NCI-H128 (cell line): ENCODE results near the gene SDR9C7.
"Not testable (repeated sequence)": the region's sequence is repeated elsewhere in the genome, so short reads cannot be mapped to it uniquely, and the experiment has no call there.

Experiments used
- DNase-seq: peaks from one replicate; lab custom pipeline; 2025; ENCODE audit not compliant: unreplicated experiment; lab: John Stamatoyannopoulos, UW

The SDR9C7 gene

GRCh38 chr12:56933826-56934625 lies at the start of gene SDR9C7:
SDR9C7 (minus strand) TSS chr12:56934408; CDS start chr12:56934261, 147 bp downstream.
- no peak for DNase-seq

- DNase-seq = no peak
These were observed 49.2 kb upstream of the SDR9C7 start for GRCh38 chr12:56983386-56983785.

GRCh38 chr12:56982578-56983236 lies 48.5 kb upstream of the SDR9C7 start:
- not testable (repeated sequence) for DNase-seq

DNA sequence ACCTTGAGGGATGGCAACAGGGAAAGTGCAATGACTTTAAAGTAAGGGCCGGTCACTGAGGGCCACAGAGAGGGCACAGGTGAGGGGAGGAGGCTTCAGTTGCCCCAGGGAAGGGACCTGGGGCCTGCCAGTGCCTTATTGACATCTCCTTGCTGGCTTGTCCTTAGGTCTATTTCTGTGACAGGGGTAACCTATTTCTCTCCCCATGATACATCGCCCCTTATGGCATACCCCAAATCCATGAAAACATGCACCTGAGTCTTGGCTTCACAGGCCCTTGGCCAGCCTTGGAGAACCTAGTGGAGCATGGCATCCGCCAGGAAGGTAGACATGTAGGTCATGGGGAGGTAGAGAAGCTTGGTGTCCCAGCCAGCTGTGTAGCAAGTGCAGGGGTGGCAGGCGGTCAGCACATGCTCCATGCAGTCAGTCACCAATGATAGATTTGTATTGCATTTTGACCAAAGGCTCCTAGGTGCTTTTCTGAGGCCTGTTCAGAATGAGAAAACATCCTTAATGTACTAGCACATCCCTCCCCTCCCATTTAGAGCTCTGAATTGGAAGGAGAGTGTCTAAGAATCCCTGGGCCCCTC lies 46.8 kb upstream of the SDR9C7 start:
- no peak for DNase-seq

DNA sequence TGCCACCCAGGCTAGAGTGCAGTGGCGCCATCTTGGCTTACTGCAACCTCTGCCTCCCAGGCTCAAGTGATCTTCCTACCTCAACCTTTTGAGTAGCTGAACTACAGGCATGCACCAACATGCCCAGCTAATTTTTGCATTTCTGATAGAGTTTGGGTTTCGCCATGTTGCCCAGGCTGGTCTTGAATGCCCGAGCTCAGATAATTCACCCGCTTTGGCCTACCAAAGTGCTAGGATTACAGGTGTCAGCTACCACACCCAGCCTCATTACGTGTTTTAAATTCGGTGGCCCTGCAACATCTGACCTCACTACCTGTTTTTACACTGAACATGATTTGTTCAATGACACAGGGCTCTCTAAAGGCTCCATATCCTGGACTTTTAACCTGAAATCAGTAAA lies 46.1 kb upstream of the SDR9C7 start:
- DNase-seq = no peak

DNA sequence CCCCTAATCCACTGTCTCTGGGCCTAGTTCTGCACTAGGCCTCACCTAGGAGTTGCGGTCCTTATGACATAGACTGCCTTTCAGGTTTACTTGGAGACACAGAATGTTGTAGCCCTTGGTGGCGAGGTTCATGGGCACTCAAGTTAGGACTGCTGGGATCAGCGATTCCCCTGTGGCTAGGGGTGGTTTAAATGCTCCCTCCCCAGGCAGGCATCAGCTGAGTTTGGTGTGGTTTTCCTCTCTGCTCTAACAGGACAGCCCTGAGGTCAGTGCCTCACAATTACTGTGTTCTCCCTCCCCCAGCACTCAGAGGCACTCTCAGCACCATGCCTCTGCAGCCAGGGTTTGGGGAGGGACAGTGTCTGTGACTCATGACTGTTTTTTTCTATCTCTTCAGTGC lies 45.4 kb upstream of the SDR9C7 start:
- no peak for DNase-seq

GRCh38 chr12:56978397-56979138 lies 44.4 kb upstream of the SDR9C7 start:
- no peak for DNase-seq

GRCh38 chr12:56977361-56977760 lies 43.2 kb upstream of the SDR9C7 start:
- DNase-seq = not testable (repeated sequence)

- DNase-seq = not testable (repeated sequence)
These were observed 40.0 kb upstream of the SDR9C7 start for GRCh38 chr12:56974224-56974623.

DNA sequence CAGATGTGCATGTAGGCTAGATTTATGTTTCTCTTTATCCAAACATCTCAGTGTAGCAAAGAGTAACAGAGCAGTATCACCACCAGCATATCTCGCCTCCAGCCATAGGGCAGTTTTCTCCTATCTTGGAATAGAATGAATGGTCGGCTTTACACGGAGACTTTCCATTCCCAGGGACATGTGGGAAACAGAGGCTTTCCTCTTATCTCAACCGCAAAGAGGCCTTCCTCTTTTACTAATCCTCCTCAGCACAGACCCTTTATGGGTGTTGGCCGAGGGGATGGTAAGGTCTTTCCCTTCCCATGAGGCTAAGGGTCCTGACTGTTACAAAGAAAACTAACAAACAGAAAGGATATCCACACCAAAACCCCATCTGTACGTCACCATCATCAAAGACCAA lies 34.7 kb upstream of the SDR9C7 start:
- DNase-seq = not testable (repeated sequence)

DNA sequence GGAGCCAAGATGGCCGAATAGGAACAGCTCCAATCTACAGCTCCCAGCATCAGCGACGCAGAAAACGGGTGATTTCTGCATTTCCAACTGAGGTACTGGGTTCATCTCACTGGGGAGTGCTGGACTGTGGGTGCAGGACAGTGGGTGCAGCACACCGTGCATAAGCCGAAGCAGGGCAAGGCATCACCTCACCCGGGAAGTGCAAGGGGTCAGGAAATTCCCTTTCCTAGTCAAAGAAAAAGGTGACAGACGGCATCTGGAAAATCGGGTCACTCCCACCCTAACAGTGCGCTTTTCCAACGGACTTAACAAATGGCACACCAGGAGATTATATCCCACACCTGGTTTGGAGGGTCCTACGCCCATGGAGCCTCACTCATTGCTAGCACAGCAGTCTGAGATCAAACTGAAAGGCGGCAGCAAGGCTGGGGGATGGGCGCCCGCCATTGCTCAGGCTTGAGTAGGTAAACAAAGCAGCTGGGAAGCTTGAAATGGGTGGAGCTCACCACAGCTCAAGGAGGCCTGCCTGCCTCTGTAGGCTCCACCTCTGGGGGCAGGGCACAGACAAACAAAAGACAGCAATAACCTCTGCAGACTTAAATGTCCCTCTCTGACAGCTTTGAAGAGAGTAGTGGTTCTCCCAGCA lies 31.9 kb upstream of the SDR9C7 start:
- not testable (repeated sequence) for DNase-seq

DNA sequence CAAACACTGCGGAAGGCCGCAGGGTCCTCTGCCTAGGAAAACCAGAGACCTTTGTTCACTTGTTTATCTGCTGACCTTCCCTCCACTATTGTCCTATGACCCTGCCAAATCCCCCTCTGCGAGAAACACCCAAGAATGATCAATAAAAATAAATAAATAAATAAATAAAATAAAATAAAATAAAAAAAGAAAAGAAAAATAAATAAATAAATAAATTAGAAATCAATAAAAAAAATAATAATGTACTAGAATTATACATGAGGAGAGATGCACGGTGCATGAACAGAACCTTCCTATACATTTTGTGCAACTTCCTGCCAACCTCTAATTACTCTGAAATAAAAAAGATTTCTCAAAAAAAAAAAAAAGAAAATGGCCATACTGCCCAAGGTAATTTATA lies 30.9 kb upstream of the SDR9C7 start:
- not testable (repeated sequence) for DNase-seq

- DNase-seq = not testable (repeated sequence)
These were observed 29.3 kb upstream of the SDR9C7 start for GRCh38 chr12:56963557-56963956.

- not testable (repeated sequence) for DNase-seq
These were observed 28.0 kb upstream of the SDR9C7 start for GRCh38 chr12:56962247-56962646.

DNA sequence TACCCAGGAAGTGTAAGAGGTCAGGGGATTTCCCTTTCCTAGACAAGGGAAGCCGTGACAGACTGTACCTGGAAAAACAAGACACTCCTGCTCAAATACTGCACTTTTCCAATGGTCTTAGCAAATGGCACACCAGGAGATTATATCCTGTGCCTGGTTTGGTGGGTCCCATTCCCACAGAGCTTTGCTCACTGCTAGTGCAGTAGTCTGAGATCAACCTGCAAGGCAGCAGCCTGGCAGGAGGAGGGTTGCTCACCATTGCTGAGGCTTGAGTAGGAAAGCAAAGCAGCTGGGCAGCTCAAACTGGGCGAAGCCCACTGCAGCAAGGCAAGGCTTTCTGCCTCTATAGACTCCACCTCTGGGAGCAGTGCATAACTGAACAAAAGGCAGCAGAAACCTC lies 24.2 kb upstream of the SDR9C7 start:
- DNase-seq = no peak

GRCh38 chr12:56957229-56958052 lies 23.2 kb upstream of the SDR9C7 start, which contains the start of gene RDH16:
RDH16 (minus strand) TSS chr12:56957608; CDS start chr12:56957462, 146 bp downstream.
- DNase-seq = no peak

DNA sequence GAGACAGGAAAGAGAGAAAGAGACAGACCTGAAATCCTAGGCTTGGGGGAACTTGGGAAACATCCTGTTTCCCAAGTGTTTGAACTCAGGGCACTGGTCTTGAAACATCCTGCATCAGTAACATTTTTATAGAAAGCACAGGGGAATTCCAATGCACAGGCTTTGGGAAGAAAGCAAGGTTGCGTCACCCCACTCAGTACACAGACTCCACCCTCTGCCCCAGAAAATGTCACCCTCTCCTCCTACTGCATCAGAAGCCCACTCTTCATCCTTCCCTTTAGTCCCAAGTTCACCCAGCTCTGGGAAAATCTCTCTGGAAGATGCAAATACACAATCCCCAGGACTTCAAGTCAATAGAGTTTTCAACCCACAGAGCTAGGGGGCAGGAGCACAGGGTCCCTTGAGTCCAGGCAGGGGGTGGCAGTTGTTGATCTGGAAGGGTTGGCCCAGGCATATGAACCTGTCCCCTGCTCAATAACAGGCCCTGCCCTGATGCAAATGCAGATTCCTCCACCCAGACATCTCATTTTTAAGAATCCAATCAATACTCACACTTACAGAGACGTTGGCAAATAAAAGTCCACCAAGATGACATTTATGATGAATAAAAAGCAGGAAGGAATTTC lies 21.5 kb upstream of the SDR9C7 start:
- no peak for DNase-seq

DNA sequence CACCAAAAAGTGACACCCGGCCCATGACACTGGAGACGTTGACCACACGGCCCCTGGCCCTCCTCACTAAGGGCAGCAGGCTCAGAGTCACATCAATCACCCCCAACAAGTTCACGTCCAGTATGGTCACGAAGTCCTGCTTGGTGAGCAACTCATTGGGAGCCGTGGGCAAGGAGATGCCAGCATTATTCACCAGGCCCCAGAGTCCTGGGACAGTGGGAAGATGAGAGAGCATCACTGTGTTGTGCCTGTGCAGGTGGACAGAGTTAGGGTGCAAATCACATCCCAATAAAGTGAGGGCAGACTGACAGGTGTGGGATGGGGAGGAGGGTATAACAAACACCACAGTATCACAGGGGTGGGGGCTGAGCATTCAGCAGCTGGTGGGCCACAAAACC lies 20.7 kb upstream of the SDR9C7 start:
- DNase-seq = no peak
